K562 (cell line): Measurements from ENCODE around the gene DCAF6. TPM values are rescaled to one million over a fixed set of nuclear protein-coding genes. Genes with fewer than 3 reads are reported as not detected.

Source experiments
- BMI1 ChIP-seq: fragments of 150-350 bp; IDR thresholded peaks from 2 replicates; pipeline ENCODE4 v1.6.1; 2014; ENCODE audit warnings: low read length
- CAMTA2 ChIP-seq: fragments of 250-450 bp; sonication (Bioruptor Pico); conservative IDR thresholded peaks from 2 replicates; pipeline ENCODE4 v1.5.1; 2022
- CREB3 ChIP-seq: fragments of 450-650 bp; conservative IDR thresholded peaks from 2 replicates; pipeline ENCODE4 v1.6.1; 2016; ENCODE audit warnings: missing genetic modification characterization, low read depth, mild to moderate bottlenecking, missing compliant biosample characterization, moderate library complexity
- DACH1 ChIP-seq: fragments of 450-650 bp; IDR thresholded peaks from 2 replicates; pipeline ENCODE4 v1.6.1; 2018; ENCODE audit not compliant: partially characterized antibody
- EWSR1 ChIP-seq: fragments of 450-650 bp; IDR thresholded peaks from 2 replicates; pipeline ENCODE4 v1.6.1; 2018; ENCODE audit warnings: borderline replicate concordance, mild to moderate bottlenecking, low read depth, moderate library complexity; ENCODE audit not compliant: partially characterized antibody
- FOXJ2 ChIP-seq: fragments of 200-800 bp; sonication (Bioruptor generic); IDR thresholded peaks from 2 replicates; pipeline ENCODE4 v1.6.1; 2016; ENCODE audit warnings: missing genetic modification characterization, missing compliant biosample characterization
- GABPB2 ChIP-seq: fragments of 250-450 bp; sonication (Bioruptor Pico); conservative IDR thresholded peaks from 2 replicates; pipeline ENCODE4 v1.5.1; 2021; ENCODE audit warnings: mild to moderate bottlenecking
- GTF2E2 ChIP-seq: fragments of 200-800 bp; sonication (Bioruptor generic); IDR thresholded peaks from 2 replicates; pipeline ENCODE4 v1.6.1; 2016; ENCODE audit warnings: missing genetic modification characterization, missing compliant biosample characterization
- HCFC1 ChIP-seq: IDR thresholded peaks from 2 replicates; pipeline ENCODE4 v1.6.1; 2012; ENCODE audit warnings: low read depth, low read length, improper control_type of control experiment
- HDAC3 ChIP-seq: fragments of 450-650 bp; IDR thresholded peaks from 2 replicates; pipeline ENCODE4 v1.6.1; 2018; ENCODE audit warnings: borderline replicate concordance, mild to moderate bottlenecking, moderate library complexity; ENCODE audit not compliant: partially characterized antibody
- OTX1 ChIP-seq: fragments of 450-650 bp; formaldehyde crosslinking; IDR thresholded peaks from 2 replicates; pipeline ENCODE4 v1.4.0; 2022; ENCODE audit warnings: mild to moderate bottlenecking
- PCBP1 ChIP-seq: fragments of 200-400 bp; formaldehyde crosslinking; IDR thresholded peaks from 2 replicates; pipeline ENCODE4 v1.6.1; 2018; ENCODE audit warnings: mild to moderate bottlenecking, low read depth, low read length; ENCODE audit not compliant: poor library complexity, severe bottlenecking
- PHF21A ChIP-seq: fragments of 450-650 bp; IDR thresholded peaks from 2 replicates; pipeline ENCODE4 v1.6.1; 2017; ENCODE audit warnings: low read depth, borderline replicate concordance
- POU5F1 ChIP-seq: fragments of 150-350 bp; IDR thresholded peaks from 2 replicates; pipeline ENCODE4 v1.6.1; 2014; ENCODE audit warnings: borderline replicate concordance, low read length, low read depth, mild to moderate bottlenecking; ENCODE audit not compliant: partially characterized antibody
- RNF2 ChIP-seq: sonication (generic); IDR thresholded peaks from 2 replicates; pipeline ENCODE4 v1.6.1; 2016
- RUNX1 ChIP-seq: sonication (generic); IDR thresholded peaks from 2 replicates; pipeline ENCODE4 v1.6.1; 2016; ENCODE audit warnings: antibody characterized with exemption, low read depth
- TAF7 ChIP-seq: fragments of 450-650 bp; IDR thresholded peaks from 2 replicates; pipeline ENCODE4 v1.6.1; 2016; ENCODE audit warnings: missing genetic modification characterization, missing compliant biosample characterization
- ZKSCAN3 ChIP-seq: fragments of 250-450 bp; sonication (Bioruptor Pico); IDR thresholded peaks from 2 replicates; pipeline ENCODE4 v1.4.0; 2020
- ZKSCAN8 ChIP-seq: fragments of 200-800 bp; sonication (Bioruptor generic); IDR thresholded peaks from 2 replicates; pipeline ENCODE4 v1.6.1; 2016; ENCODE audit warnings: missing genetic modification characterization, missing compliant biosample characterization
- ZNF3 ChIP-seq: fragments of 250-450 bp; sonication (Bioruptor Pico); IDR thresholded peaks from 2 replicates; pipeline ENCODE4 v1.5.0; 2021; ENCODE audit warnings: mild to moderate bottlenecking, moderate library complexity
- ZNF311 ChIP-seq: fragments of 250-450 bp; sonication (Bioruptor Pico); IDR thresholded peaks from 2 replicates; pipeline ENCODE4 v1.4.0; 2020; ENCODE audit warnings: mild to moderate bottlenecking, moderate library complexity
- ZNF445 ChIP-seq: fragments of 250-450 bp; sonication (Bioruptor Pico); IDR thresholded peaks from 2 replicates; pipeline ENCODE4 v1.4.0; 2020; ENCODE audit warnings: low read depth, mild to moderate bottlenecking, moderate library complexity
- polyA plus RNA-seq, 8 experiments: library from polyadenylated mRNA; depleted of rRNA in 4 of 8; stranded (reverse) in 5 of 8; unstranded in 3 of 8; fragments of >200 nt; fragmentation: Nextera tagmentation in 2 of 8; fragmentation: Illumina TruSeq in 1 of 8; extraction: Ambion mirVana in 2 of 8; extraction: Trizol in 1 of 8; gene quantifications; 2 replicates each; pipeline versions ENCODE4 v1.2.1 to v1.2.3, GENCODE V29; 2011 to 2014; ENCODE audit warnings: inconsistent platforms in 1 of 8, missing spikeins in 1 of 8
- total RNA-seq, 7 experiments: library from RNA; depleted of rRNA in 6 of 7; stranded (reverse); fragments of >200 nt in 6 of 7; fragmentation: Illumina TruSeq in 2 of 7; extraction: Trizol in 2 of 7; gene quantifications; 2 replicates each; pipeline versions ENCODE4 v1.2.1 to v1.2.3, GENCODE V29; 2011 to 2021; ENCODE audit warnings: low replicate concordance in 1 of 7
- TF ChIP-seq, protein P1 (sequence below), 2 experiments: IDR thresholded peaks in 1 of 2; conservative IDR thresholded peaks in 1 of 2; 2 replicates each; pipeline ENCODE4 v1.6.1; 2016; ENCODE audit warnings: low read depth in 2 of 2, mild to moderate bottlenecking in 1 of 2, missing compliant biosample characterization in 1 of 2, missing genetic modification characterization in 1 of 2, moderate library complexity in 1 of 2
- TF ChIP-seq, protein P2 (sequence below): IDR thresholded peaks from 2 replicates; pipeline ENCODE4 v1.6.1; 2014; ENCODE audit warnings: antibody characterized with exemption
- TF ChIP-seq, protein P3 (sequence below): fragments of 450-650 bp; formaldehyde crosslinking; IDR thresholded peaks from 2 replicates; pipeline ENCODE4 v1.4.0; 2020; ENCODE audit warnings: mild to moderate bottlenecking, moderate library complexity

DCAF6 gene
- total and polyA plus RNA-seq, 9 of the 15 experiments (the other 6 are each of a cell fraction or from before 2014, with no cell fraction given): 19.1 to 102 (median 46.3) TPM

- TF ChIP-seq CREB3 (tag): no peak
- no peak for TF ChIP-seq EWSR1
- no peak for TF ChIP-seq TAF7 (tag)
- no peak for TF ChIP-seq OTX1 (CRISPR knock-in tag)
- TF ChIP-seq CAMTA2: no peak
- no peak for TF ChIP-seq ZKSCAN8 (CRISPR knock-in tag)
- TF ChIP-seq, protein P1, sequence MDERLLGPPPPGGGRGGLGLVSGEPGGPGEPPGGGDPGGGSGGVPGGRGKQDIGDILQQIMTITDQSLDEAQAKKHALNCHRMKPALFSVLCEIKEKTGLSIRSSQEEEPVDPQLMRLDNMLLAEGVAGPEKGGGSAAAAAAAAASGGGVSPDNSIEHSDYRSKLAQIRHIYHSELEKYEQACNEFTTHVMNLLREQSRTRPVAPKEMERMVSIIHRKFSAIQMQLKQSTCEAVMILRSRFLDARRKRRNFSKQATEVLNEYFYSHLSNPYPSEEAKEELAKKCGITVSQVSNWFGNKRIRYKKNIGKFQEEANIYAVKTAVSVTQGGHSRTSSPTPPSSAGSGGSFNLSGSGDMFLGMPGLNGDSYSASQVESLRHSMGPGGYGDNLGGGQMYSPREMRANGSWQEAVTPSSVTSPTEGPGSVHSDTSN (CRISPR knock-in tag; IDR thresholded peaks at IDR 0.05; ENCODE audit: low read depth): no peak
- TF ChIP-seq, protein P1 (tag; conservative IDR thresholded peaks at IDR 0.05; ENCODE audit: low read depth): no peak
- TF ChIP-seq POU5F1: no peak
- TF ChIP-seq BMI1: no peak
- no peak for TF ChIP-seq PCBP1
- no peak for TF ChIP-seq RUNX1
- no peak for TF ChIP-seq HCFC1
- TF ChIP-seq DACH1: no peak
- no peak for TF ChIP-seq RNF2
- no peak for TF ChIP-seq GABPB2 (CRISPR knock-in tag)
- no peak for TF ChIP-seq ZNF311 (CRISPR knock-in tag)
- no peak for TF ChIP-seq GTF2E2
- TF ChIP-seq, protein P2, sequence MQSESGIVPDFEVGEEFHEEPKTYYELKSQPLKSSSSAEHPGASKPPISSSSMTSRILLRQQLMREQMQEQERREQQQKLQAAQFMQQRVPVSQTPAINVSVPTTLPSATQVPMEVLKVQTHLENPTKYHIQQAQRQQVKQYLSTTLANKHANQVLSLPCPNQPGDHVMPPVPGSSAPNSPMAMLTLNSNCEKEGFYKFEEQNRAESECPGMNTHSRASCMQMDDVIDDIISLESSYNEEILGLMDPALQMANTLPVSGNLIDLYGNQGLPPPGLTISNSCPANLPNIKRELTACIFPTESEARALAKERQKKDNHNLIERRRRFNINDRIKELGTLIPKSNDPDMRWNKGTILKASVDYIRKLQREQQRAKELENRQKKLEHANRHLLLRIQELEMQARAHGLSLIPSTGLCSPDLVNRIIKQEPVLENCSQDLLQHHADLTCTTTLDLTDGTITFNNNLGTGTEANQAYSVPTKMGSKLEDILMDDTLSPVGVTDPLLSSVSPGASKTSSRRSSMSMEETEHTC: no peak
- TF ChIP-seq HDAC3: no peak
- TF ChIP-seq, protein P3, sequence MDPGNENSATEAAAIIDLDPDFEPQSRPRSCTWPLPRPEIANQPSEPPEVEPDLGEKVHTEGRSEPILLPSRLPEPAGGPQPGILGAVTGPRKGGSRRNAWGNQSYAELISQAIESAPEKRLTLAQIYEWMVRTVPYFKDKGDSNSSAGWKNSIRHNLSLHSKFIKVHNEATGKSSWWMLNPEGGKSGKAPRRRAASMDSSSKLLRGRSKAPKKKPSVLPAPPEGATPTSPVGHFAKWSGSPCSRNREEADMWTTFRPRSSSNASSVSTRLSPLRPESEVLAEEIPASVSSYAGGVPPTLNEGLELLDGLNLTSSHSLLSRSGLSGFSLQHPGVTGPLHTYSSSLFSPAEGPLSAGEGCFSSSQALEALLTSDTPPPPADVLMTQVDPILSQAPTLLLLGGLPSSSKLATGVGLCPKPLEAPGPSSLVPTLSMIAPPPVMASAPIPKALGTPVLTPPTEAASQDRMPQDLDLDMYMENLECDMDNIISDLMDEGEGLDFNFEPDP: no peak
- TF ChIP-seq PHF21A: no peak
- no peak for TF ChIP-seq ZNF3 (CRISPR knock-in tag)
- TF ChIP-seq FOXJ2 (tag): no peak
- TF ChIP-seq ZKSCAN3: no peak
- no peak for TF ChIP-seq ZNF445 (CRISPR knock-in tag)
These were observed 9.9 kb upstream of the DCAF6 start (continued) for GRCh38 chr1:167926486-167926997.
